ENCODE data around the gene FCN1. TPM values are rescaled to one million over a fixed set of nuclear protein-coding genes. Genes with fewer than 3 reads are reported as not detected.

FCN1 gene
- total RNA-seq, 3 donors from 2014 or later (not counting 1 experiment from before 2014, with no cell fraction given) = 22.7 to 70.3 (median 26.9) TPM

DNA sequence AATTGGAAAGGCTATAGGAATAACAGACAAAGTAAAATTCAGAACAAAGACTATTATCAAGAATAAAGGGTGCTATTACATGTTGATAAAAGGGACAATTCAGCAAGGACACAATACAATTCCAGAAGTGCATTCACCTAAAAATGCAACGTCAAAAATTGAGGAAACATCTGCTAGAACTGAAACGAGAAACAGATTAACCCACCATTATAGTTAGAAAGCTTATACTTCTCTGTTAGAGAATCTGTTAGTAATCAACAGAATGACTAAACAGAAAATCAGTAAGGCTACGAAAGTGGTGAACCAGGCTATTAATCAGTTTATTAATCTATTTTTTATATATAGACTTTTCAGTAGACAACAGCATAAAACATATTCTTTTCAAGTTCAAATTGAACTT, 14.8 kb downstream of the FCN1 start:
- Mint-ChIP-seq H3K36me3 (no peaks in the 10 kb centered on the region), H3K27ac (no peak overlapping the region), H3K4me3 (no peak overlapping the region), H3K4me1 (no peaks in the 10 kb centered on the region), H3K27me3 (ENCODE audit: low read depth in 2 of 2) (peaks cover 5 to 14% of the 10 kb centered on the region in 2 donors), H3K9me3 (peaks cover 2 to 5% of the 10 kb centered on the region in 2 donors)
- Histone ChIP-seq H3K36me3 (ENCODE audit: control insufficient read depth, insufficient read depth, low read length) (no peaks in the 10 kb centered on the region), H3K27me3 (ENCODE audit: control insufficient read depth, insufficient read depth, low read length) (no peaks in the 10 kb centered on the region), H3K9me3 (ENCODE audit: control insufficient read depth, insufficient read depth, low read length) (no peaks in the 10 kb centered on the region), H3K4me3 (ENCODE audit: low read length) (no peak overlapping the region), H3K27ac (ENCODE audit: low read length) (no peak overlapping the region), H3K4me1 (ENCODE audit: control insufficient read depth, insufficient read depth, low read length) (no peaks in the 10 kb centered on the region)
- TF ChIP-seq CTCF (IDR thresholded peaks at IDR 0.05) = no peak
- intact Hi-C loops (cut with micrococcal nuclease) = no loop called here
- WGBS (ENCODE audit: insufficient coverage) = 0% methylated on average over 1 of the region's 3 CpGs
- no peak for ATAC-seq
- no peak for DNase-seq

- Mint-ChIP-seq H3K27ac (no peak overlapping the region), H3K4me1 (no peaks in the 10 kb centered on the region), H3K27me3 (ENCODE audit: low read depth in 2 of 2) (peaks cover 6 to 19% of the 10 kb centered on the region in 2 donors), H3K36me3 (no peaks in the 10 kb centered on the region), H3K9me3 (peaks cover 2 to 5% of the 10 kb centered on the region in 2 donors), H3K4me3 (no peak overlapping the region)
- Histone ChIP-seq H3K27ac (ENCODE audit: low read length) (no peak overlapping the region), H3K27me3 (ENCODE audit: control insufficient read depth, insufficient read depth, low read length) (no peaks in the 10 kb centered on the region), H3K4me3 (ENCODE audit: low read length) (no peak overlapping the region), H3K9me3 (ENCODE audit: control insufficient read depth, insufficient read depth, low read length) (no peaks in the 10 kb centered on the region), H3K36me3 (ENCODE audit: control insufficient read depth, insufficient read depth, low read length) (no peaks in the 10 kb centered on the region), H3K4me1 (ENCODE audit: control insufficient read depth, insufficient read depth, low read length) (no peaks in the 10 kb centered on the region)
- intact Hi-C loops (cut with micrococcal nuclease) = no loop called here
- WGBS (ENCODE audit: insufficient coverage) = 83% methylated on average over 1 of the region's 1 CpG
- no peak for ATAC-seq
- no peak for TF ChIP-seq CTCF (IDR thresholded peaks at IDR 0.05)
- DNase-seq = no peak
Measured at GRCh38 chr9:134899818-134900217, 17.9 kb downstream of the FCN1 start.

DNA sequence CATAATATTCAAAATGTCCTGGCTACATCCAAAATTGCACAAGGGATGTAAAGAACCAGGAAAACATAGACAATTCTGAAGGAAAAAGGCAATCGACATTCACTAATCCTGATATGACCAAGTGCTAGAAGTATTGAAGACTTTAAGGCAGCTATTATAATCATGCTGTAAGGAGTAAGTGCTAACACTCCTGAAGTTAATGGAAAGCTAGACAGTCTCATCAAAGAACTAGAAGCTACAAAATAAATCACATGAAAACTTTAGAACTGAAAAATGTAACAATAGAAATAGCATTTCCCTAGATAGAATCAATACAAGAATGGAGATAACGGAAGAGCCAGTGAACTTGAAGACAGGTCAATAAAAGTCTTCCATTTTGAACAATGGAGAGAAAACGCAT, 18.5 kb downstream of the FCN1 start:
- H3K4me1 Mint-ChIP-seq = no peaks in the 10 kb centered on the region
- H3K9me3 ChIP-seq (ENCODE audit: control insufficient read depth, insufficient read depth, low read length) = no peaks in the 10 kb centered on the region
- no peak for TF ChIP-seq CTCF (IDR thresholded peaks at IDR 0.05)
- no peaks in the 10 kb centered on the region for H3K27me3 ChIP-seq (ENCODE audit: control insufficient read depth, insufficient read depth, low read length)
- no peaks in the 10 kb centered on the region for H3K36me3 Mint-ChIP-seq
- intact Hi-C loops (cut with micrococcal nuclease) = no loop called here
- H3K4me3 ChIP-seq (ENCODE audit: low read length) = no peak overlapping the region
- WGBS (ENCODE audit: insufficient coverage) = 100% methylated on average over 1 of the region's 3 CpGs
- ATAC-seq (no peak), DNase-seq (no peak)
- H3K27ac ChIP-seq (ENCODE audit: low read length) = no peak overlapping the region
- H3K36me3 ChIP-seq (ENCODE audit: control insufficient read depth, insufficient read depth, low read length) = no peaks in the 10 kb centered on the region
- H3K27ac Mint-ChIP-seq = no peak overlapping the region
- H3K4me1 ChIP-seq (ENCODE audit: control insufficient read depth, insufficient read depth, low read length) = no peaks in the 10 kb centered on the region
- H3K27me3 Mint-ChIP-seq (ENCODE audit: low read depth in 2 of 2) = peaks cover 5 to 19% of the 10 kb centered on the region in 2 donors
- peaks cover 2 to 5% of the 10 kb centered on the region in 2 donors for H3K9me3 Mint-ChIP-seq
- H3K4me3 Mint-ChIP-seq = no peak overlapping the region

- no peaks in the 10 kb centered on the region for H3K36me3 Mint-ChIP-seq
- no peak overlapping the region for H3K4me3 ChIP-seq (ENCODE audit: low read length)
- no peaks in the 10 kb centered on the region for H3K4me1 ChIP-seq (ENCODE audit: control insufficient read depth, insufficient read depth, low read length)
- no peak for TF ChIP-seq CTCF (IDR thresholded peaks at IDR 0.05)
- DNase-seq = no peak
- peaks cover 2 to 5% of the 10 kb centered on the region in 2 donors for H3K9me3 Mint-ChIP-seq
- no peaks in the 10 kb centered on the region for H3K4me1 Mint-ChIP-seq
- 50% methylated on average over 2 of the region's 2 CpGs for WGBS (ENCODE audit: insufficient coverage)
- no peak overlapping the region for H3K27ac Mint-ChIP-seq
- no peak overlapping the region for H3K4me3 Mint-ChIP-seq
- H3K27me3 ChIP-seq (ENCODE audit: control insufficient read depth, insufficient read depth, low read length) = no peaks in the 10 kb centered on the region
- peaks cover 5 to 19% of the 10 kb centered on the region in 2 donors for H3K27me3 Mint-ChIP-seq (ENCODE audit: low read depth in 2 of 2)
- no peaks in the 10 kb centered on the region for H3K36me3 ChIP-seq (ENCODE audit: control insufficient read depth, insufficient read depth, low read length)
- H3K9me3 ChIP-seq (ENCODE audit: control insufficient read depth, insufficient read depth, low read length) = no peaks in the 10 kb centered on the region
- H3K27ac ChIP-seq (ENCODE audit: low read length) = no peak overlapping the region
- no peak for ATAC-seq
- intact Hi-C loops (cut with micrococcal nuclease) = no loop called here
Measured at GRCh38 chr9:134898319-134898718, 19.4 kb downstream of the FCN1 start.
